Fibroblast of lung (primary cell): Measurements from ENCODE around the gene OFD1. TPM values are rescaled to one million over a fixed set of nuclear protein-coding genes. Genes with fewer than 3 reads are reported as not detected.
A peak's percentile ranks its signal among the peaks of the same experiment; 100 is the strongest.

Source experiments
- DNase-seq, 2 donors: peaks; one replicate each; pipeline versions ENCODE4 v3.0.0 to v3.0.0-alpha.2; 2010; ENCODE audit warnings: low read depth in 2 of 2
- H2AFZ ChIP-seq: 2 replicates; pipeline ENCODE4 v1.5.1; 2012; ENCODE audit warnings: low read length, control low read depth, inconsistent platforms
- H3K27ac ChIP-seq: 2 replicates; pipeline ENCODE4 v1.5.1; 2011; ENCODE audit warnings: low read length, control low read depth; ENCODE audit not compliant: insufficient read depth
- H3K27me3 ChIP-seq: 2 replicates; pipeline ENCODE4 v1.5.1; 2011; ENCODE audit warnings: mild to moderate bottlenecking, low read length; ENCODE audit not compliant: control insufficient read depth, insufficient read depth
- H3K36me3 ChIP-seq: 2 replicates; pipeline ENCODE4 v1.5.1; 2011; ENCODE audit warnings: low read length; ENCODE audit not compliant: control insufficient read depth, insufficient read depth
- H3K4me1 ChIP-seq: 2 replicates; pipeline ENCODE4 v1.5.1; 2011; ENCODE audit warnings: low read length; ENCODE audit not compliant: control insufficient read depth, insufficient read depth; ENCODE audit errors: extremely low read depth
- H3K4me2 ChIP-seq: 2 replicates; pipeline ENCODE4 v1.5.1; 2011; ENCODE audit warnings: low read length, control low read depth; ENCODE audit not compliant: insufficient read depth; ENCODE audit errors: extremely low read depth
- H3K4me3 ChIP-seq, 4 experiments: fragments of 200-600 bp in 1 of 4; sonication (generic) in 1 of 4; replicated peaks in 1 of 4; 2 replicates each; pipeline ENCODE4 v1.5.1; 2011 to 2016; ENCODE audit warnings: low read length in 4 of 4, low read depth in 3 of 4, mild to moderate bottlenecking in 3 of 4, control low read depth in 2 of 4, inconsistent platforms in 1 of 4, mixed read lengths in 1 of 4; ENCODE audit not compliant: insufficient read depth in 1 of 4; ENCODE audit errors: control extremely low read depth in 1 of 4
- H3K79me2 ChIP-seq: 2 replicates; pipeline ENCODE4 v1.5.1; 2012; ENCODE audit warnings: mild to moderate bottlenecking, low read length, inconsistent platforms; ENCODE audit not compliant: control insufficient read depth, insufficient read depth
- H3K9ac ChIP-seq: 2 replicates; pipeline ENCODE4 v1.5.1; 2011; ENCODE audit warnings: mild to moderate bottlenecking, low read length, control low read depth; ENCODE audit not compliant: insufficient read depth
- H3K9me3 ChIP-seq: 2 replicates; pipeline ENCODE4 v1.5.1; 2012; ENCODE audit warnings: low read depth, low read length; ENCODE audit not compliant: control insufficient read depth, insufficient read depth
- H4K20me1 ChIP-seq: 2 replicates; pipeline ENCODE4 v1.5.1; 2011; ENCODE audit warnings: low read length; ENCODE audit not compliant: control insufficient read depth, insufficient read depth; ENCODE audit errors: extremely low read depth
- EZH2 ChIP-seq: IDR thresholded peaks from 2 replicates; pipeline ENCODE4 v1.5.1; 2012; ENCODE audit warnings: low read length, control low read depth, mild to moderate bottlenecking; ENCODE audit errors: missing control alignments
- polyA plus RNA-seq, 2 donors: library from polyadenylated mRNA; depleted of rRNA in 1 of 2; stranded (reverse) in 1 of 2; unstranded in 1 of 2; fragments of >200 nt; gene quantifications; 2 replicates each; pipeline ENCODE4 v1.2.1, GENCODE V29; 2011 to 2012; ENCODE audit warnings: missing spikeins in 1 of 2
- total RNA-seq: library from RNA; depleted of rRNA; stranded (reverse); fragments of >200 nt; gene quantifications from 2 replicates; pipeline ENCODE4 v1.2.1, GENCODE V29; 2014
- TF ChIP-seq, protein P1 (sequence below), 2 donors: IDR thresholded peaks in 1 of 2; conservative IDR thresholded peaks in 1 of 2; 1 replicate in 1 of 2; 2 replicates in 1 of 2; pipeline ENCODE4 v1.5.1; 2011 to 2012; ENCODE audit warnings: low read length in 2 of 2, control low read depth in 1 of 2, inconsistent platforms in 1 of 2, low read depth in 1 of 2, mild to moderate bottlenecking in 1 of 2

OFD1 gene
- total and polyA plus RNA-seq, 2 donors (not counting 1 experiment from before 2014, with no cell fraction given): 7.6 to 15.5 TPM

DNA sequence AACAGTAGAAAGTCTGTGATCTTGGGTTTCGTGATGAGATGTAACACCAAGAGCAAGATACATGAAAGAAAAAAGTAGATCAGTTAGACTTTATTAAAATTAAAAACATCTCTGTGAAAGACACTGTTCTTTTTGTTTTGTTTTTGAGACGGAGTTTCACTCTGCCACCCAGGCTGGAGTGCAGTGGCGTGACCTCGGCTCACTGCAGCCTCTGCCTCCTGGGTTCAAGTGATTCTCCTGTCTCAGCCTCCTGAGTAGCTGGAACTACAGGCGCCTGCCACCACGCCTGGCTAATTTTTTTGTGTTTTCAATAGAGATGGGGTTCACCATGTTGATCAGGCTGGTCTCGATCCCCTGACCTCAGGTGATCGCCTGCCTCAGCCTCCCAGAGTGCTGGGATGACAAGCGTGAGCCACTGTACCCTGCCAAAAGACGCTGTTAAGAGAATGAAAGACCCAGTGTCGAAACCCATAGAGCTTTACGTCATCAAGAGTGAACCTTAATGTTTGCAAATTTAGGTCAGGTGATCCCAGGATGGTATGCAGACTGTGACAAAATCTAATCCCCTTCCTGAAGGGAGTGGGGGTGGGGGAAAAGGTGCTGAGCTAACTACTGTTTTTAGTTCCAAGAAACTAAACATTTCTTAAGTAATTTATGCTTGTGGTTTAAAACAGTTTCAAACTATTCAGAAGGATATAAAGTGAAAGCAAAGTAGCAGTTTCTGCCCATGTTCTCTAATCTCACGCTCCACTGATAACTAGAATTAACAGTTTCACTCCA, 8.0 kb downstream of the OFD1 start:
- Histone ChIP-seq H4K20me1 (no peaks in the 10 kb centered on the region), H2AFZ (no peak overlapping the region), H3K4me3 (no peak overlapping the region), H3K9me3 (no peaks in the 10 kb centered on the region), H3K27me3 (no peaks in the 10 kb centered on the region), H3K9ac (no peak overlapping the region), H3K79me2 (no peaks in the 10 kb centered on the region), H3K27ac (no peak overlapping the region), H3K4me2 (no peak overlapping the region), H3K36me3 (no peaks in the 10 kb centered on the region), H3K4me1 (peaks cover under 1% of the 10 kb centered on the region)
- TF ChIP-seq EZH2: no peak
- TF ChIP-seq, protein P1, sequence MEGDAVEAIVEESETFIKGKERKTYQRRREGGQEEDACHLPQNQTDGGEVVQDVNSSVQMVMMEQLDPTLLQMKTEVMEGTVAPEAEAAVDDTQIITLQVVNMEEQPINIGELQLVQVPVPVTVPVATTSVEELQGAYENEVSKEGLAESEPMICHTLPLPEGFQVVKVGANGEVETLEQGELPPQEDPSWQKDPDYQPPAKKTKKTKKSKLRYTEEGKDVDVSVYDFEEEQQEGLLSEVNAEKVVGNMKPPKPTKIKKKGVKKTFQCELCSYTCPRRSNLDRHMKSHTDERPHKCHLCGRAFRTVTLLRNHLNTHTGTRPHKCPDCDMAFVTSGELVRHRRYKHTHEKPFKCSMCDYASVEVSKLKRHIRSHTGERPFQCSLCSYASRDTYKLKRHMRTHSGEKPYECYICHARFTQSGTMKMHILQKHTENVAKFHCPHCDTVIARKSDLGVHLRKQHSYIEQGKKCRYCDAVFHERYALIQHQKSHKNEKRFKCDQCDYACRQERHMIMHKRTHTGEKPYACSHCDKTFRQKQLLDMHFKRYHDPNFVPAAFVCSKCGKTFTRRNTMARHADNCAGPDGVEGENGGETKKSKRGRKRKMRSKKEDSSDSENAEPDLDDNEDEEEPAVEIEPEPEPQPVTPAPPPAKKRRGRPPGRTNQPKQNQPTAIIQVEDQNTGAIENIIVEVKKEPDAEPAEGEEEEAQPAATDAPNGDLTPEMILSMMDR (conservative IDR thresholded peaks at IDR 0.05 in 1 of 2, IDR thresholded peaks at IDR 0.05 in 1 of 2; ENCODE audit: low read depth in 1 of 2, low read length in 2 of 2): no peak
- DNase-seq: no peak

- H3K27me3 ChIP-seq: no peaks in the 10 kb centered on the region
- no peaks in the 10 kb centered on the region for H3K9me3 ChIP-seq
- H3K4me2 ChIP-seq: no peak overlapping the region
- DNase-seq: peak; percentile 58 to 81
- no peaks in the 10 kb centered on the region for H4K20me1 ChIP-seq
- peaks cover 2% of the 10 kb centered on the region for H3K4me1 ChIP-seq
- H3K4me3 ChIP-seq: no peak overlapping the region
- H3K36me3 ChIP-seq: peaks cover 2% of the 10 kb centered on the region
- no peak overlapping the region for H3K9ac ChIP-seq
- TF ChIP-seq, protein P1 (conservative IDR thresholded peaks at IDR 0.05 in 1 of 2, IDR thresholded peaks at IDR 0.05 in 1 of 2; ENCODE audit: low read depth in 1 of 2, low read length in 2 of 2): peak; percentile 51 to 59
- no peak for TF ChIP-seq EZH2
- no peak overlapping the region for H3K27ac ChIP-seq
- peak overlapping the region; percentile 26 for H2AFZ ChIP-seq
- H3K79me2 ChIP-seq: no peaks in the 10 kb centered on the region
Observed at GRCh38 chrX:13747836-13748235, 13.3 kb downstream of the OFD1 start.

- H3K4me1 ChIP-seq: peaks cover 2% of the 10 kb centered on the region
- peaks cover 2% of the 10 kb centered on the region for H3K36me3 ChIP-seq
- H2AFZ ChIP-seq: no peak overlapping the region
- TF ChIP-seq, protein P1 (conservative IDR thresholded peaks at IDR 0.05 in 1 of 2, IDR thresholded peaks at IDR 0.05 in 1 of 2; ENCODE audit: low read depth in 1 of 2, low read length in 2 of 2): no peak
- no peak for TF ChIP-seq EZH2
- no peaks in the 10 kb centered on the region for H3K9me3 ChIP-seq
- no peak overlapping the region for H3K27ac ChIP-seq
- no peaks in the 10 kb centered on the region for H3K27me3 ChIP-seq
- no peak overlapping the region for H3K4me3 ChIP-seq
- no peak overlapping the region for H3K4me2 ChIP-seq
- DNase-seq: no peak
- no peak overlapping the region for H3K9ac ChIP-seq
- no peaks in the 10 kb centered on the region for H3K79me2 ChIP-seq
- no peaks in the 10 kb centered on the region for H4K20me1 ChIP-seq
Observed at GRCh38 chrX:13748486-13748885, 13.9 kb downstream of the OFD1 start.
